Epithelial cell of proximal tubule (primary cell): ENCODE results near the gene PRKCG. TPM values are rescaled to one million over a fixed set of nuclear protein-coding genes. Genes with fewer than 3 reads are reported as not detected.

Source experiments
- DNase-seq: peaks from one replicate; pipeline ENCODE4 v3.0.0-alpha.2; 2011; ENCODE audit warnings: low read depth
- H3K4me3 ChIP-seq: 2 replicates; pipeline ENCODE4 v1.5.1; 2011; ENCODE audit warnings: low read depth, mild to moderate bottlenecking, low read length
- total RNA-seq: library from RNA; depleted of rRNA; stranded (reverse); fragments of >200 nt; gene quantifications from 2 replicates; pipeline ENCODE4 v1.2.3, GENCODE V29; 2015
- TF ChIP-seq, protein P1 (sequence below): conservative IDR thresholded peaks from 2 replicates; pipeline ENCODE4 v1.5.1; 2012; ENCODE audit warnings: low read depth, mild to moderate bottlenecking, low read length

Gene PRKCG
- total RNA-seq, 1 donor from 2014 or later, result 1.3 TPM

DNA sequence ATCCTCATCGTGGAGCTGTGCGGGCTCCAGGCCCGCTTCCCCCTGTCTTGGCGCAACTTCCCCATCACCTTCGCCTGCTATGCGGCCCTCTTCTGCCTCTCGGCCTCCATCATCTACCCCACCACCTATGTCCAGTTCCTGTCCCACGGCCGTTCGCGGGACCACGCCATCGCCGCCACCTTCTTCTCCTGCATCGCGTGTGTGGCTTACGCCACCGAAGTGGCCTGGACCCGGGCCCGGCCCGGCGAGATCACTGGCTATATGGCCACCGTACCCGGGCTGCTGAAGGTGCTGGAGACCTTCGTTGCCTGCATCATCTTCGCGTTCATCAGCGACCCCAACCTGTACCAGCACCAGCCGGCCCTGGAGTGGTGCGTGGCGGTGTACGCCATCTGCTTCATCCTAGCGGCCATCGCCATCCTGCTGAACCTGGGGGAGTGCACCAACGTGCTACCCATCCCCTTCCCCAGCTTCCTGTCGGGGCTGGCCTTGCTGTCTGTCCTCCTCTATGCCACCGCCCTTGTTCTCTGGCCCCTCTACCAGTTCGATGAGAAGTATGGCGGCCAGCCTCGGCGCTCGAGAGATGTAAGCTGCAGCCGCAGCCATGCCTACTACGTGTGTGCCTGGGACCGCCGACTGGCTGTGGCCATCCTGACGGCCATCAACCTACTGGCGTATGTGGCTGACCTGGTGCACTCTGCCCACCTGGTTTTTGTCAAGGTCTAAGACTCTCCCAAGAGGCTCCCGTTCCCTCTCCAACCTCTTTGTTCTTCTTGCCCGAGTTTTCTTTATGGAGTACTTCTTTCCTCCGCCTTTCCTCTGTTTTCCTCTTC lies 8.0 kb upstream of the PRKCG start:
- no peak overlapping the region for H3K4me3 ChIP-seq
- TF ChIP-seq, protein P1, sequence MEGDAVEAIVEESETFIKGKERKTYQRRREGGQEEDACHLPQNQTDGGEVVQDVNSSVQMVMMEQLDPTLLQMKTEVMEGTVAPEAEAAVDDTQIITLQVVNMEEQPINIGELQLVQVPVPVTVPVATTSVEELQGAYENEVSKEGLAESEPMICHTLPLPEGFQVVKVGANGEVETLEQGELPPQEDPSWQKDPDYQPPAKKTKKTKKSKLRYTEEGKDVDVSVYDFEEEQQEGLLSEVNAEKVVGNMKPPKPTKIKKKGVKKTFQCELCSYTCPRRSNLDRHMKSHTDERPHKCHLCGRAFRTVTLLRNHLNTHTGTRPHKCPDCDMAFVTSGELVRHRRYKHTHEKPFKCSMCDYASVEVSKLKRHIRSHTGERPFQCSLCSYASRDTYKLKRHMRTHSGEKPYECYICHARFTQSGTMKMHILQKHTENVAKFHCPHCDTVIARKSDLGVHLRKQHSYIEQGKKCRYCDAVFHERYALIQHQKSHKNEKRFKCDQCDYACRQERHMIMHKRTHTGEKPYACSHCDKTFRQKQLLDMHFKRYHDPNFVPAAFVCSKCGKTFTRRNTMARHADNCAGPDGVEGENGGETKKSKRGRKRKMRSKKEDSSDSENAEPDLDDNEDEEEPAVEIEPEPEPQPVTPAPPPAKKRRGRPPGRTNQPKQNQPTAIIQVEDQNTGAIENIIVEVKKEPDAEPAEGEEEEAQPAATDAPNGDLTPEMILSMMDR, result no peak
- DNase-seq, result no peak

DNA sequence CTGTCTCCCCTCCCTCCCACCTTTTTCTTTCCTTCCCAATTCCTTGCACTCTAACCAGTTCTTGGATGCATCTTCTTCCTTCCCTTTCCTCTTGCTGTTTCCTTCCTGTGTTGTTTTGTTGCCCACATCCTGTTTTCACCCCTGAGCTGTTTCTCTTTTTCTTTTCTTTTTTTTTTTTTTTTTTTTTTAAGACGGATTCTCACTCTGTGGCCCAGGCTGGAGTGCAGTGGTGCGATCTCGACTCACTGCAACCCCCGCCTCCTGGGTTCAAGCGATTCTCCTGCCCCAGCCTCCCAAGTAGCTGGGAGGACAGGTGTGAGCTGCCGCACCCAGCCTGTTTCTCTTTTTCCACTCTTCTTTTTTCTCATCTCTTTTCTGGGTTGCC lies 7.4 kb upstream of the PRKCG start:
- TF ChIP-seq, protein P1, result no peak
- DNase-seq, result no peak
- H3K4me3 ChIP-seq, result no peak overlapping the region

DNA sequence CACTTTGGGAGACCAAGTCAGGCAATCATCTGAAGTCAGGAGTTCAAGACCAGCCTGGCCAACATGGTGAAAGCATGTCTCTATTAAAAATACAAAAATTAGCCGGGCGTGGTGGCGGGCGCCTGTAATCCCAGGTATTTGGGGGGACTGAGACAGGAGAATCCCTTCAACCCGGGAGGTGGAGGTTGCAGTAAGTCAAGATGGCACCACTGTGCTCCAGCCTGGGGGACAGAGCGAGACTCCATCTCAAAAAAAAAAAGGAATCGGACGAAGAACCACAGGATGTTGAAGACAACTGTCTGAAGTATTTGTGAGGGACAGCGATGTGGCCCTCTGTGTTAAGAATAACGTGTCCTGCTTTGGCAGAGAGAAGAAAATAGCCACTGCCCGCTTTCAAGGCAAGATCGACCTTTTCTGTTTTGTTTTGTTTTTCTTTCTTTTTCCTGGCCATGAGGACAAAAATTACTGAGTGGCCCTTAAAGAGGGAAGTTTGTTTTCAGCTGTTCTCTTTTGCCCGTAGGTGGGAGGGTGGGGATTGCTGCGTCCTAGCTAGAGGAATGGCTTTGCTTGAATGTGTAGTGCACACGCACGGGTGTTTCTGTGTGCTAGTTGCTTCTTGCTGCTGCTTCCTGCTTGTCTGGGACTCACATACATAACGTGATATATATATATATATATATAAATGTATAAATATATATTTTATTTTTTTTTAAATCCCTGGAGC lies 6.2 kb upstream of the PRKCG start:
- no peak for DNase-seq
- H3K4me3 ChIP-seq, result no peak overlapping the region
- TF ChIP-seq, protein P1, result no peak

DNA sequence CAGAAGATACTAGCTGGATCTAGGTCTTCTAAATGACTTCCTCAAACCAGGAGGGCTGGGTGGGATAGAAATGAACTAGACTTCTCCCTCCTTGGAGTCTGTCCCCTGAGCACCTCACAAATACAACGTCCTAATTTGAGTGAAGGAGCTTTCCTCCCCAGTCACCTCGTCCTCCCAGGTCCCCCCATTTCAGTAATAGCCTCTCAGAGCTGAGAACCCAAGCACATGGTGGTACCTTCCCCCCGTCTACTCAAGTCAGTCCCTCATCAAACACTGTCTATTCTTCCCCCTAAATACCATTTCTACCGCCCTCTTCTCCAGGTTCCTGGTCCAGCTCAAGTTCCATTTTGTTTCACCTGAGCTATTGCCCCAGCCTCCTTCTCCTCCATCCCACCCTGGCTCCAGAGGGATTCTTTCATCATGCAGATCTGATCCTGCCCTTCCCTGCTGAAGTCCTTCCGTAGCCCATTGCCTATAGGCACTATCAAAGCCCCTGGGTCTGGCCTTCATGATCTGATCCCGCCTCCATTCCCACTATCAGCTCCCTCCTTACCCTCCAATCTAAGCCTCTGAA lies 5.3 kb upstream of the PRKCG start:
- TF ChIP-seq, protein P1, result no peak

DNA sequence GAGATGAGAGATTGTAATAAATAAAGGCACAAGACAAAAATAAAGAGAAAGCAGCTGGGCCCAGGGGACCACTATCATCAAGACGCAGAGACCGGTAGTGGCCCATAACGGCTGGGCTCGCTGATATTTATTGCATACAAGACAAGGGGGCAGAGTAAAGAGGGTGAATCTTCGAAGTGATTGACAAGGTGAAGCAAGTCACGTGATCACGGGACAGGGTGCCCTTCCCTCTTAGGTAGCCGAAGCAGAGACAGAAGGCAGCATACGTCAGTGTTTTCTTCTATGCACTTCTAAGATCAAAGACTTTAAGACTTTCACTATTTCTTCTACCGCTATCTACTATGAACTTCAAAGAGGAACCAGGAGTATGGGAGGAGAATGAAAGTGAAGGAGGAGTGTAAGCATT lies 4.6 kb upstream of the PRKCG start:
- TF ChIP-seq, protein P1, result no peak
- DNase-seq, result no peak
- no peak overlapping the region for H3K4me3 ChIP-seq

More for the DNA sequence above, 5.3 kb upstream of the PRKCG start:
- DNase-seq, result no peak
- H3K4me3 ChIP-seq, result no peak overlapping the region

DNA sequence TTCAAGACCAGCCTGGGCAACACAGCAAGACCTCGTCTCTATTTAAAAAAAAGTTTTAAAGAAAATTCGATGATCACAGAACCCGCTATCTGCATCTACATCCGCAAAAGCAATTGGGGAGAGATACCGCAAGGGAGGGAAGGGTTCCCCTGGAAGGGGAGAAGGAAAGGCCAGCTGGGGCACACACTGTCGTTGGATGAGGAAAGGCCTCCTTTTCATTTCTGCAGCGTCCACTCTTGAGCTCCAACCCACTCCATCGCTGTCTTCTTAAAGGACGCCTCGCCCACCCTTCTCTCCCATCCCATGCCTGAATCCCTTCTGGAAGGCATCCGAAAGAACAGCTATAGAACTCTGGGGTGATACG lies 3.2 kb upstream of the PRKCG start:
- no peak for DNase-seq
- H3K4me3 ChIP-seq, result peak overlapping the region; percentile 78
- TF ChIP-seq, protein P1, result no peak
